ENCODE results near the gene PRKAB1. TPM values are rescaled to one million over a fixed set of nuclear protein-coding genes. Genes with fewer than 3 reads are reported as not detected.

Gene PRKAB1
- total RNA-seq, 2 donors from 2014 or later = 28.8 to 32.0 TPM

DNA sequence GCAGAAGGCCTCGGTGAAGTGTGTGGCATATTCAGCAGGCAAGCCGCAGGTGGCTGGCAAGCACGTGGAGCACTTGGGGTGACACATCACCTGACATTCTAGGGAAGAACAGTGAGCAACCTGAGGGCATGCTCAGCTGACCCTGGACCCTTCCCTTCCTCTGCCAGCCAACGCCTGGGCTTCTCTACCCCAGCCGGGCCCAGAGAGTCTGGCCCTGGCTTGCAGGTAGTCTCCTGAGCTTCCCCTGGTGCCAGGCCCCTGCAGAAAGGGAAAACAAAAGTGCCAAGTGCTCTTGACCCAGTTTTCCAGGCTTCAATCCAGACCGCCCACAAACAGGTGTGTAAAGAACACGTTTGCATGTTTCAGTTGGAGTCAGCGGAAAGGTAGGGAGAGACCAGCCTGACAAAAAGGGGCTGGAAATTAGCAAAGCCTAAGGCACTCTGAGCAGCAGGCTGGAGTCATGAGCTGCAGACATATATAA is 45.7 kb downstream of the PRKAB1 start:
- Mint-ChIP-seq H3K9me3 (no peaks in the 10 kb centered on the region), H3K27ac (no peak overlapping the region), H3K4me1 (peaks cover 7% of the 10 kb centered on the region), H3K4me3 (no peak overlapping the region), H3K36me3 (ENCODE audit: low read depth) (peaks cover 88% of the 10 kb centered on the region), H3K27me3 (ENCODE audit: insufficient read depth) (no peaks in the 10 kb centered on the region)
- Histone ChIP-seq H3K9me3 (ENCODE audit: control insufficient read depth, low read length) (no peaks in the 10 kb centered on the region), H3K36me3 (ENCODE audit: control insufficient read depth, insufficient read depth, low read length) (peaks cover 80% of the 10 kb centered on the region), H3K9ac (ENCODE audit: extremely low read depth, low read length, poor library complexity, severe bottlenecking) (no peak overlapping the region), H3K4me1 (ENCODE audit: control insufficient read depth, insufficient read depth, low read length) (no peaks in the 10 kb centered on the region), H3K4me3 (ENCODE audit: low read length) (no peak overlapping the region), H3K27ac (ENCODE audit: low read depth, low read length) (no peak overlapping the region), H3K27me3 (ENCODE audit: control insufficient read depth, insufficient read depth, low read length, poor library complexity, severe bottlenecking) (no peaks in the 10 kb centered on the region)
- WGBS, 2 experiments (ENCODE audit: insufficient coverage in 1 of 2, insufficient read length in 1 of 2) = 96 to 100% methylated on average over 4 to 8 of the region's 8 CpGs
- TF ChIP-seq CTCF (conservative IDR thresholded peaks at IDR 0.05) = no peak
- no peak for DNase-seq

DNA sequence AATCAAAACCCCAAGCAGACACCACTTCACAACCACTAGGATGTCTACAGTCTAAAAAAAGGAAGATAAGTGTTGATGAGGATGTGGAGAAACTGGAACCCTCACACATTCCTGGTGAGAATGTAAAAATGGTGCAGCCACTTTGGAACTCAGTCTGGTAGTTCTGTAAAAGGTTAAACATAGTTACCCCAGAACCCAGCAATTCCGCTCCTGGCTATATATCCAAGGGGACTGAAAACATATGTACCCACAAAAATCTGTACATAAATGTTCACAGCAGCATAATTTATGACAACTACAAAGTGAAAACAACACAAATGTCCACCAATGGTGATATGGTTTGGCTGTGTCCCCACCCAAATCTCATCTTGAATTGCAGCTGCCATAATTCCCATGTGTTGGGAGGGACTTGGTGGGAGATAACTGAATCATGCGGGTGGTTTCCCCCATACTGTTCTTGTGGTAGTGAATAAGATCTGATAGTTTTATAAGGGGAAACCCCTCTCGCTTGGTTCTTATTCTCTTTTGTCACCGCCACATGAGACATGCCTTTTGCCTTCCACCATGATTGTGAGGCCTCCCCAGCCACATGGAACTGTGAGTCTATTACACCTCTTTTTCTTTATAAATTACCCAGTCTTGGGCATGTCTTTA is 46.8 kb downstream of the PRKAB1 start:
- no peak overlapping the region for H3K27ac Mint-ChIP-seq
- 91 to 100% methylated on average over 1 to 4 of the region's 4 CpGs for WGBS, 2 experiments (ENCODE audit: insufficient coverage in 1 of 2, insufficient read length in 1 of 2)

DNA sequence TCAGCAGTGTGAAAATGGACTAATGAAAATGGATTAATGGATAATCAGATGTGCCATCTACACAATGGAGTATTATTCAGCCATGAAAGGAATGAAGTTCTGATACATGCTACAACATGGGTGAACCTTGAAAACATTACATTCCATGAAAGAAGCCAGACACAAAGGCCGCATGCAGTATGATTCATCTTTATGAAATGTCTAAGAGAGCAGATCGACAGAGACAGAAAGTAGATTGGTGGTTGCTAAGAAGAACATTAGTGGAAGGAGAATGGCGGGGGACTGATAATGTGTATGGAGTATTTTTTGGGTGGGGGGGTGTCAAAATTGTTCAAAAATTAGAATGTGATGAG is 47.3 kb downstream of the PRKAB1 start:
- WGBS, 2 experiments (ENCODE audit: insufficient coverage in 1 of 2, insufficient read length in 1 of 2) = 81 to 96% methylated on average over 3 of the region's 3 CpGs
- H3K27me3 ChIP-seq (ENCODE audit: control insufficient read depth, insufficient read depth, low read length, poor library complexity, severe bottlenecking) = no peaks in the 10 kb centered on the region
- Mint-ChIP-seq H3K36me3 (ENCODE audit: low read depth) (peaks cover 82% of the 10 kb centered on the region), H3K9me3 (no peaks in the 10 kb centered on the region), H3K27me3 (ENCODE audit: insufficient read depth) (no peaks in the 10 kb centered on the region), H3K4me1 (peaks cover 7% of the 10 kb centered on the region), H3K4me3 (no peak overlapping the region), H3K27ac (no peak overlapping the region)
- no peaks in the 10 kb centered on the region for H3K4me1 ChIP-seq (ENCODE audit: control insufficient read depth, insufficient read depth, low read length)
- H3K36me3 ChIP-seq (ENCODE audit: control insufficient read depth, insufficient read depth, low read length) = peaks cover 79% of the 10 kb centered on the region
- no peak overlapping the region for H3K27ac ChIP-seq (ENCODE audit: low read depth, low read length)
- no peak for TF ChIP-seq CTCF (conservative IDR thresholded peaks at IDR 0.05)
- no peak overlapping the region for H3K4me3 ChIP-seq (ENCODE audit: low read length)
- no peak for DNase-seq
- H3K9me3 ChIP-seq (ENCODE audit: control insufficient read depth, low read length) = no peaks in the 10 kb centered on the region
- H3K9ac ChIP-seq (ENCODE audit: extremely low read depth, low read length, poor library complexity, severe bottlenecking) = no peak overlapping the region

More for the DNA sequence above, 46.8 kb downstream of the PRKAB1 start:
- Histone ChIP-seq H3K36me3 (ENCODE audit: control insufficient read depth, insufficient read depth, low read length) (peaks cover 79% of the 10 kb centered on the region), H3K4me3 (ENCODE audit: low read length) (no peak overlapping the region), H3K27me3 (ENCODE audit: control insufficient read depth, insufficient read depth, low read length, poor library complexity, severe bottlenecking) (no peaks in the 10 kb centered on the region), H3K27ac (ENCODE audit: low read depth, low read length) (no peak overlapping the region), H3K9me3 (ENCODE audit: control insufficient read depth, low read length) (no peaks in the 10 kb centered on the region), H3K9ac (ENCODE audit: extremely low read depth, low read length, poor library complexity, severe bottlenecking) (no peak overlapping the region), H3K4me1 (ENCODE audit: control insufficient read depth, insufficient read depth, low read length) (no peaks in the 10 kb centered on the region)
- no peak for DNase-seq
- no peak overlapping the region for H3K4me3 Mint-ChIP-seq
- no peak for TF ChIP-seq CTCF (conservative IDR thresholded peaks at IDR 0.05)
- H3K4me1 Mint-ChIP-seq = peaks cover 7% of the 10 kb centered on the region
- peaks cover 84% of the 10 kb centered on the region for H3K36me3 Mint-ChIP-seq (ENCODE audit: low read depth)
- no peaks in the 10 kb centered on the region for H3K9me3 Mint-ChIP-seq
- no peaks in the 10 kb centered on the region for H3K27me3 Mint-ChIP-seq (ENCODE audit: insufficient read depth)
